HG02970 (cell line): ENCODE data around the gene CEP85L.

Experiments
- ATAC-seq: cut with Tn5 transposase; IDR thresholded peaks from one replicate; pipeline ENCODE4 v1.9.1; 2021; ENCODE audit warnings: mild to moderate bottlenecking, moderate library complexity, moderate number of reproducible peaks; ENCODE audit not compliant: unreplicated experiment, low FRiP score

Gene CEP85L

GRCh38 chr6:118504611-118505010, 146.8 kb downstream of the CEP85L start:
- ATAC-seq, result no peak

GRCh38 chr6:118502169-118502568, 149.2 kb downstream of the CEP85L start:
- no peak for ATAC-seq

DNA sequence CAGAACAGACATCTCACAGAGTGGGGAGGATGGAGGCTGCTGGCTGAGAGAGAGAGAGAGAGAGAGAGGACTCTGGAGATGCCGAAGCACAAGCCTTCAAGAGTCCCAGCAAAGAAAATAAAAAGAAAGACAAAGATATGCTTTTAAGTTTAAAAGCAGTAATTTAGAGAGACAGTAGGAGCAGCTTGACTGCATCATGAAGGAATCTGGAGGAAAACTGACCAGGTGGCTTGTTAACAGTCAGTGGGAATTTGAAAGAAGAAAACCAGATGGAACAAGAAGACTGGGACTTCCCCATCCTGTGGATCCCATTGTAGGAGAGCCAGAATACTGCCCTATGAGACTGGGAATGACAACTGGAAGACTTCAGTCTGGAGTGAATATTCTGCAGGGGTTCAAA, 149.6 kb downstream of the CEP85L start:
- ATAC-seq, result no peak

DNA sequence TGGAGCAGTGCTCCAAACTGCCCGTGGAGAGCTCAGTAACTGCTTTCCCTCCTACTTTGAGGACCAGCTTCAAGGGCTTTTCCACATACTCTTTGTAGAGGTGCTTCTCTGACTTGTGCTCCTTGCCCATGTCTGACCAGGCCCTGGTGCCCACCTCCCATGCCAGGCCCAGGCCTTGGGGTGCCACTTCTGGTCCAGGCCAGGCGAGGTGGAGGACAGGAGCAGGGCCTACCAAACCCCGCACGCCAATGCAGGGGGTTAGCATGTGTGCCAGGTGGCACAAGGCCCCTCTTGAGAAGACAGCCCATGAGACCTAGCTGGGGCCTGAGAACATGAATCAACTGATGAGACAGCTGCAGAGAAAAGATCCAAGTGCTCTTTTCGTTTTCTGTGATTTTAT, 150.3 kb downstream of the CEP85L start:
- no peak for ATAC-seq

- no peak for ATAC-seq
These were observed 151.0 kb downstream of the CEP85L start for GRCh38 chr6:118500130-118501015.

DNA sequence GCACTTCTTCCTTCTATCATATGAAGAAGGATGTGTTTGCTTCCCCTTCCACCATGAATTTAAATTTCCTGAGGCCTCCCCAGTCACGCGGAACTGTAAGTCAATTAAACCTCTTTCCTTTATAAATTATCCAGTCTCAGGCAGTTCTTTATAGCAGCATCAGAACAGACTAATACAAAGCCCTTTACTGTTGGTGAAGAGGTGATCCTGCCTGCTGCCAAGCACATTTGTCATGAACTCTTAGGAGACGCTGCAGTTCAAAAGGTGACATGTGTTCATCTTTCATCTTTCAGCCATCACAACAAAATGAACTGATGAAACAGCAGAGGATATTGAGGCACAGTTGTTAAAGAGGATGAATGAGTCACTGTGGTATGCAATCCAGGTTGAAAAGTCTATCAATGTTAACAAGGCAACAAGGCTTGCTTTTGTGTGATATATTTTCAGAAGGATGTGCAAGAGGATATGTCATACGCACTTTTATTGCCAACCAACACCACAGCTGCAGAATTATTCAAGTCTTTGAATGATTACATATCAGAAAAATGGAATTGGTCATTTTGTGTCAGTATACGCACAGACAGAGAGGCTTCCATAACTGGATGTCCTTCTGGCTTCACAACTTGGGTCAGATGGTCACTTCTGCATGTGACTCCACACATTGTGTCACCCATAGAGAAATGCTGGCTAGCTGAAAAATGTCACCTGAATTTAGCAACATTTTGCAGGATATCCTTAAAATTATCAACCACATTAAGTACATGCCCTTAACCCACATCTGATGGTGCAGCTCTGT, 155.7 kb downstream of the CEP85L start:
- no peak for ATAC-seq

DNA sequence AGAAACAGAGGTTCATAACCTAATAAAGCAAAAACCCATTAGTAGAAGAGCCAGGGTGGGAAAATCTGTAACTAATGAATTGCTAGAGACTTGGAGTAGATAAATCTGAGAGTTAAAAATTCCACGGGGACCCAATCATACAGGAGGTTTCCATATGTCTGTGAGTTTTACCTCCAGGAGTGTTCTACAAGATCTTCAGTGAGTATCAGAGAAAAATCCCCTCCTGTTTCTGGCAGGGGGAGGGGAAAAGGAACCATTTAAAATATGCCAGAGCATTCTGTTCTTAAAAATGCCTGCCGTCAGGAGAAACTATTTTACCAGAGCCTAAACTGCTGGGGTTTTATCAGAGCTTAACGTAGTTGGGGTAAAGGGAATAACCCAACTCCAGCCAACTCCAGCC, 157.3 kb downstream of the CEP85L start:
- ATAC-seq, result no peak

DNA sequence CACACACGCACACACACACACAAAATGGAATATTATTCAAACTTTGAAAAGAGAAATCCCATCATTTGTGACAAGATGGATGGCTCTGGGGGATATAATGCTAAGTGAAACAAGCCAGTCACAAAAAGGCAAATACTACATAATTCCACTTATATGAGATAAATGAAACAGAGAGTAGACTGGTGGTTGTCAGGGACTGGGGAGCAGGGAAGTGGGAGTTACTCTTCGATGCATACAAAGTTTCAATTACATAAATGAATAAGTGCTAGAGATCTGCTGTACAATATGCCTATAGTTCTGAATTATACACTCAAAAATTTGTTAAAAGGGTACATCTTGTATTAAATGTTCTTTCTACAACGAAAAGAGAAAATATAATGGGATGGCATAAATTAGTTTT, 161.4 kb downstream of the CEP85L start:
- no peak for ATAC-seq

DNA sequence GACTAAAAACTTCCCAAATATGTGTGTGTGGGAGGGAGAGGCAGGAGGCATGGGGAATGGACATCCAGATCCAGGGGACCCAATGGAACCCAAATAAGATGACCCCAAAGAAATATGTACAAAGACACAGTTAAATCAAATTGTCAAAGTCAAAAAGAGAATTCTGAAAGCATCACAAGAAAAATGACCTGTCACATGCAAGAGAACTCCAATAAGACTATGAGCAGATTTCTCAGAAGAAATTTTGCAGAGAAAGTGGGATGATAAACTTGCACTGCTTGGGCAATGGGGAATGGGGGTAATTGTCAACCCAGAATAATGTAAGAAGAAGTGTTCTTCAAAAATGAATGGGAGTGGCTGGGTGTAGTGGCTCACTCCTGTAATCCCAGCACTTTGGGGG, 162.8 kb downstream of the CEP85L start:
- ATAC-seq, result no peak

GRCh38 chr6:118485601-118486550, 165.5 kb downstream of the CEP85L start:
- peak; percentile 72 for ATAC-seq

DNA sequence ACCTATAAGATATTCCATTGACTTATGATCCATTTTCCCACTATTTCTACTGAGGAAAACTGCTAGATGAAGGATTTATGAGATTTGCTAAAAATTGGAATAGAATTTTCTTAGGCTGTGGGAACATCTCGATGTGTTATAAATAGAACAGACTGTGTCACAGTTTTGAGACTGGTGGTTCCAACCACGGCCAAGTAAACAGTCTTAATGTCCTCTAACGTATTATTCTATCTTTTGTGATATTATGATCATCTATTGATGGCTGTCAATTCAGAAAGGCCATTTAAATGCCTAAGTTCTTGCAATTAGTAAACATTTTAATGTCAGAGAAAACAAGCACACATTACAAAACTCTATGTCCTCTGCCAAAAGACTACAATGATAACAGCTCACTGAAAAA, 174.8 kb downstream of the CEP85L start:
- no peak for ATAC-seq

- no peak for ATAC-seq
These were observed 178.1 kb downstream of the CEP85L start for GRCh38 chr6:118473266-118473665.

- no peak for ATAC-seq
These were observed 181.9 kb downstream of the CEP85L start for GRCh38 chr6:118469468-118469867.

DNA sequence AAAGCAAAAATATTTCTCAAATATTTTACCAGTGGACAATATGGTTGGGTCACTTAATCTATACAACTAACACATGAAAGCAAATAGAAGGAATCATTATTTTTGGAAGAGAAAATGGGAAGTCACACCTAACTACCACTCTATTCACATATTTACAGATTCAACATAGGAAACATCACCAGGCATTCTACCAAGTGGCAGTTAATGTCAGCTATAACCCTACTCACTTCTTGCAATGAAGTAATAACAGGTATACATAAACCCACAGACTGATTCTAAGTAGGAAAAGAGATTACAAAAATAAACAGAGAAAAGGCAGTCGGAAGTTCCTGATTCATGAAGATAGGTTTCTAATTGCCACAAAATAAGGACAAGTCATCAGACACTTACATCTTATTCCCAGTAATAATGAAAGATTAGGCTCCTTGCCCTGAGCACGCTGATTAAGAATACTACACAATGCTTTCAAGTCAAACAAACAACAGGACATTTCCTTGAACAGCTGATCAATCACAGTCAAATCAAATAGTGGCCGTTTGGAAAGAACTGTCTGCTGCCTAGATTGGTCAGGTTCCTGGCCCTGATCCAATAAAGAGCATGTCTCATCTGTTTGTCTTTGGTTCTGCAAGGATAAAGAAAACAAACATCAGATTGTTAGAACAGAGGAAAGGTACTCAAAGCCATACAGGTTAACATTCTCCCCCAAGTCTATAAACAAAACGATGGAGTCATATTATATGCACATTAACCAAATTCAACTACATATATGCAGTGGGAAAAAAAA, 182.5 kb downstream of the CEP85L start:
- no peak for ATAC-seq

GRCh38 chr6:118467181-118467580, 184.2 kb downstream of the CEP85L start:
- ATAC-seq, result no peak

DNA sequence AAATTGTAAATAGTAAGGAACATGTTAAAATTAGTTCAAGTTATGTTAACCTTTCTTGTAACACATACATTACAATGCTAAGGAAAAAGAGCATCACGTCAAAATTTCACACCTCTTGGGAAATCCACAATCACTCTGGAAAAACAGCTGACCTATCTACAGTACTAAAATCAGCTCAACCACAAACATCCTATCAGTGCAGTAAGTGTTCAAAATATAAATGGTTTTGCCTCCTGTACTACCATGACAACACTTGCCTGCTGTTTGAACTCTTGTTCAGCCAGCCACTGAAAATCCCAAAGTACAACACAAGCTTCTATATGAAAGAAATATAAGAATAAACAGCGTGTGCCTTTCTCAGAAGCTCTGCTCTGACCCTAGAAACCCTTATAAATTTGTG, 186.8 kb downstream of the CEP85L start:
- ATAC-seq, result no peak

DNA sequence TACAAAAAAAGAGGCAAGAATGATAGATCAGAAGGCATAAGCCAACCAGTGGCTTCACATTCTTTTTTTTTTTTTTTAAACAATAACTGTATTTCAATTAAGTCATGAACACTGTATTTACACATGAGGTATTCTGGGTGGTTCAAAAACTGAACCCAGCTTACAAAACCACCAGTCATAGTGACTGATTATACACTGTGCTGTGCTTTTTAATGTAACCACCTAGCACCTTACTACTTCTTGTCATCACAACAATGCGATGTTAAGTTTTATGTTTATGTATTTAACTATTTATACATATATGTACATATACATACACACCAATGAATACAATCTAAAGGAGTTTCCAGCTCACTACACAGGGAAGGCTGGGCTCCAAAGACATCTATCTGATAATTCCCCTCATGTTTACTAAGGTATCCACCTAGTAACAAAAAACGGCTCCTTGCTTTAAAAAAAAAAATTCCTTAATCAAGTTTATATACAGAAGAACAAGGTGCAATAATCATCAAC, 190.4 kb downstream of the CEP85L start:
- ATAC-seq, result no peak

DNA sequence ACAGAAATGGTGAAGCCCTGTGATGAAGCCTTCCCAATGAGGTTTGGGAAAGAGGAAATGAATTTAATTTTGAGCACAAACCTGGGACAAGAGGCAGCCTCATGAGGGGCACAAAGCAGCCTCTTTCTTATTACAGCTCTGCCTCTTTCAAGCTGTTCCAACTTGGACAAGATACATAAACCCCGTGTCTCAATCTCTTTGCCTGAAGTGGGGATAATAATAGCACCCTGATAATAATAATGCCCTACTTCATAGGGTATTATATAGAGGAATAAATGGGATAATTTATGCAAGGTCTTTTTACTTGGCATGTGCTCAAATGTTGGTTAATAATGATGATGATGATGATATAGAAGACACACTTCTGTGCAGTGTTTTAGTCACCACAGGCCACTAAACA, 194.4 kb downstream of the CEP85L start:
- ATAC-seq, result no peak

DNA sequence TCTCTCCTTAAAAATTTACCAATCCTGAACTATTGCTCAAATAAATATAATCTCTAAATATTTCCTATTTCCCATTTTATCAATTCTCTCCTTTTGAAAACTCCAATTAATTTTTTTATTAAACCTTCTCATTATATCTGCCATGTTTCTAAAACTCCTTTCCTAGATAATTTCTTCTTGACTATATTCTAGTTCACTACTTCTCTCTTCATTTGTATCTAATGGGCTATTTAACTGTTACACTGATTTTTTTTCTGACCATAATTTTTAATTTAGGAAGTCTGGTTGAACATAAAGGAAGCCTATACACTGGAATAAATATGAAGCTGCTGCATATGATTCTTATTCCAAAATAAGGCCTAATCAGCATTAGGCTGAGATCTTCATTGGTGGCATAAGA, 199.6 kb downstream of the CEP85L start:
- no peak for ATAC-seq

DNA sequence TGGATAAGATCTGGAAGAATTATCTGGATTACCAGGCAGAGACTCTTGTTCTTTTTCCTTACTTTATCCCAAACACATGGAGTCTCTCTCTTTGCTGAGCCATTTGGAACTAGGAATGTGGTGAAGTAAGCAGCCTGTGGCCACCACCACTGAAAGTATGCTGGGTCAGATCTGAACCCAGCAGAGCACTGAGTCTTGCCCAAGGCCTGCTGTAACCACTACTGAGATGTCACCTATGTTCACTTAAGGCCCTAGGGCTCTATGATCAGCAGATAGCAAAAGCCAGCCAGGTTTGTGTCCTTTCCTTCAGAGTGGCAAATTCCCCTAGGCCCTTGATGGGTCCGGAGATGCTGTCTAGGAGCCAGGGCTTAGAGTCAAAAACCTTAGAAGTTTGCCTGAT, 206.6 kb downstream of the CEP85L start:
- ATAC-seq, result no peak
